Spinal cord (tissue), 10 donors: ENCODE measurements around the gene SRCAP. TPM values are rescaled to one million over a fixed set of nuclear protein-coding genes. Genes with fewer than 3 reads are reported as not detected.

Experiments
- DNase-seq, 6 donors: peaks; one replicate each; pipeline versions ENCODE4 v3.0.0 to v3.0.0-alpha.2; 2013 to 2015; ENCODE audit warnings: low spot score in 6 of 6, low read depth in 4 of 6
- H3K27ac ChIP-seq: one replicate; pipeline ENCODE4 v1.5.1; 2013; ENCODE audit warnings: low read depth, low read length, control low read depth
- H3K27me3 ChIP-seq: one replicate; pipeline ENCODE4 v1.6.1; 2013; ENCODE audit warnings: low read length; ENCODE audit not compliant: control insufficient read depth, insufficient read depth
- H3K36me3 ChIP-seq: one replicate; pipeline ENCODE4 v1.6.1; 2013; ENCODE audit warnings: low read length; ENCODE audit not compliant: control insufficient read depth, insufficient read depth
- H3K4me1 ChIP-seq: one replicate; pipeline ENCODE4 v1.6.1; 2013; ENCODE audit warnings: low read length; ENCODE audit not compliant: control insufficient read depth, insufficient read depth
- H3K4me3 ChIP-seq: one replicate; pipeline ENCODE4 v1.5.1; 2013; ENCODE audit warnings: low read depth, low read length, control low read depth
- H3K9me3 ChIP-seq: one replicate; pipeline ENCODE4 v1.6.1; 2013; ENCODE audit warnings: low read length; ENCODE audit not compliant: control insufficient read depth, insufficient read depth
- WGBS: methylation state at CpG from one replicate; pipeline ENCODE4 v1.1.5; 2013; ENCODE audit warnings: missing lambda C conversion rate; ENCODE audit not compliant: insufficient coverage; 5-methylcytosine and 5-hydroxymethylcytosine counted together
- polyA plus RNA-seq, 2 donors: library from polyadenylated mRNA; unstranded; fragments of 120-200 nt; gene quantifications; one replicate each; pipeline ENCODE4 v1.2.1, GENCODE V29; 2013; ENCODE audit not compliant: insufficient read length in 2 of 2
- total RNA-seq, 2 donors: library from RNA; depleted of rRNA in 1 of 2; stranded (reverse); fragments of 120-200 nt in 1 of 2; fragments of >200 nt in 1 of 2; gene quantifications; one replicate each; pipeline versions ENCODE4 v1.2.3 to v1.2.4, GENCODE V29; 2013 to 2014
- donor health status: healthy.

The SRCAP gene
- total and polyA plus RNA-seq, 4 donors: 15.2 to 48.6 (median 33.4) TPM

- Histone ChIP-seq H3K27me3 (no peaks in the 10 kb centered on the region), H3K36me3 (peaks cover 68% of the 10 kb centered on the region), H3K4me3 (no peak overlapping the region), H3K4me1 (peaks cover 32% of the 10 kb centered on the region), H3K27ac (no peak overlapping the region), H3K9me3 (no peaks in the 10 kb centered on the region)
- 88% methylated on average over 5 of the region's 7 CpGs for WGBS
- DNase-seq: peak in 1 of 6 donors; percentile 1
These were observed 78.8 kb downstream of the SRCAP start for GRCh38 chr16:30777591-30778297.

GRCh38 chr16:30778549-30779244, 79.7 kb downstream of the SRCAP start:
- Histone ChIP-seq H3K27me3 (no peaks in the 10 kb centered on the region), H3K4me1 (peaks cover 32% of the 10 kb centered on the region), H3K36me3 (peaks cover 68% of the 10 kb centered on the region), H3K27ac (no peak overlapping the region), H3K9me3 (no peaks in the 10 kb centered on the region), H3K4me3 (no peak overlapping the region)
- WGBS: 82% methylated on average over 11 of the region's 14 CpGs
- DNase-seq: peak in 1 of 6 donors; percentile 7

GRCh38 chr16:30779596-30779995, 80.6 kb downstream of the SRCAP start:
- H3K27ac ChIP-seq: no peak overlapping the region
- H3K36me3 ChIP-seq: peaks cover 68% of the 10 kb centered on the region
- peak in 1 of 6 donors; percentile 1 for DNase-seq
- no peaks in the 10 kb centered on the region for H3K27me3 ChIP-seq
- H3K4me1 ChIP-seq: peaks cover 27% of the 10 kb centered on the region
- no peaks in the 10 kb centered on the region for H3K9me3 ChIP-seq
- H3K4me3 ChIP-seq: no peak overlapping the region
- 94% methylated on average over 3 of the region's 6 CpGs for WGBS

GRCh38 chr16:30780021-30780420, 81.0 kb downstream of the SRCAP start:
- Histone ChIP-seq H3K4me1 (peaks cover 26% of the 10 kb centered on the region), H3K27ac (no peak overlapping the region), H3K4me3 (no peak overlapping the region), H3K9me3 (no peaks in the 10 kb centered on the region), H3K27me3 (no peaks in the 10 kb centered on the region), H3K36me3 (peaks cover 66% of the 10 kb centered on the region)
- peak in 1 of 6 donors; percentile 1 for DNase-seq
- 91% methylated on average over 3 of the region's 3 CpGs for WGBS

- Histone ChIP-seq H3K4me3 (no peak overlapping the region), H3K4me1 (peaks cover 28% of the 10 kb centered on the region), H3K9me3 (no peaks in the 10 kb centered on the region), H3K27ac (no peak overlapping the region), H3K36me3 (peaks cover 69% of the 10 kb centered on the region), H3K27me3 (no peaks in the 10 kb centered on the region)
- no peak for DNase-seq
- 89% methylated on average over 2 of the region's 4 CpGs for WGBS
These were observed 81.6 kb downstream of the SRCAP start for GRCh38 chr16:30780549-30780948.

GRCh38 chr16:30782486-30783279, 83.7 kb downstream of the SRCAP start:
- DNase-seq: no peak
- Histone ChIP-seq H3K4me3 (no peak overlapping the region), H3K27me3 (no peaks in the 10 kb centered on the region), H3K4me1 (peaks cover 27% of the 10 kb centered on the region), H3K9me3 (no peaks in the 10 kb centered on the region), H3K27ac (no peak overlapping the region), H3K36me3 (peaks cover 65% of the 10 kb centered on the region)
- 97% methylated on average over 59 of the region's 63 CpGs for WGBS

- H3K4me3 ChIP-seq: no peak overlapping the region
- peak in 1 of 6 donors; percentile 1 for DNase-seq
- H3K27me3 ChIP-seq: no peaks in the 10 kb centered on the region
- no peaks in the 10 kb centered on the region for H3K9me3 ChIP-seq
- WGBS: 94% methylated on average over 54 of the region's 57 CpGs
- H3K36me3 ChIP-seq: peaks cover 57% of the 10 kb centered on the region
- H3K27ac ChIP-seq: no peak overlapping the region
- peaks cover 28% of the 10 kb centered on the region for H3K4me1 ChIP-seq
These were observed 84.5 kb downstream of the SRCAP start for GRCh38 chr16:30783280-30784109.

GRCh38 chr16:30784215-30784614, 85.2 kb downstream of the SRCAP start:
- Histone ChIP-seq H3K4me3 (no peak overlapping the region), H3K36me3 (peaks cover 51% of the 10 kb centered on the region), H3K27me3 (no peaks in the 10 kb centered on the region), H3K27ac (no peak overlapping the region), H3K4me1 (peaks cover 28% of the 10 kb centered on the region), H3K9me3 (no peaks in the 10 kb centered on the region)
- WGBS: 89% methylated on average over 18 of the region's 18 CpGs
- DNase-seq: no peak
